Stromal cell of bone marrow (primary cell): ENCODE measurements around the gene PRX.
"Not testable (repeated sequence)": the region's sequence is repeated elsewhere in the genome, so short reads cannot be mapped to it uniquely, and the experiment has no call there.

Experiments used
- DNase-seq: peaks from one replicate; pipeline ENCODE4 v3.0.0-alpha.2; 2012; ENCODE audit warnings: low read depth

The PRX gene

DNA sequence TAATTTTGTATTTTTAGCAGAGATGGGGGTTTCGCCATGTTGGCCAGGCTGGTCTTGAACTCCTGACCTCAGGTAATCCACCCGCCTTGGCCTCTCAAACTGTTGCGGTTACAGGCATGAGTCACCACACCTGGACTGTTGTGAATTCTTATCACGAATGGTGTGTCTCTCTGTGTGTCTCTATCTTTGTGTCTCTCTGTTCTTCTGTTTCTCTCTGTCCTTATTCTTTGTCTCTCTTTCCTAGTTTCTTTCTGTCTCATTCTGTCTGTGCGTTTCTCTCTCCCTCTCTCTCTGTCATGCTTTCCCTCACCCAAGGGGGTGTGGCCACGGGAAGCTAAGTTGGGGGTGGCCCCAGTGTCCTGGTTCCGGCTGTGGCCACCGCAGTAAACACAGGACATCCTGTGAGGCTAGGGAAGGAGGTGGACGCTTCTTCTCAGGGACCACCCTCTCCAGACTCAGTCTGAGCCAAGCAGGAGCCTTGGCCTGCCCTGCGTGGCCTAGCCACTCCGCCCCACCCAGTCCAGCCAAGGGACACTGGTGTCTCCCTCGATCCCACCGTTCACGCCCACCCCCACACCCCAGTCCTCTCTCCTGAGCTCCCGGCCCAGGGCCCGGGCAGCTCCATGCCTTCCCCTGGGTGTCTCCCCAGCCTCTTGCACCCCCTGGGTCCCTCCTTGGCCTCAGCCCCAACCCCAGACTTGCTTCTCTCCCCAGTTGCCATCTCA is 3.9 kb upstream of the PRX start:
- no peak for DNase-seq

DNA sequence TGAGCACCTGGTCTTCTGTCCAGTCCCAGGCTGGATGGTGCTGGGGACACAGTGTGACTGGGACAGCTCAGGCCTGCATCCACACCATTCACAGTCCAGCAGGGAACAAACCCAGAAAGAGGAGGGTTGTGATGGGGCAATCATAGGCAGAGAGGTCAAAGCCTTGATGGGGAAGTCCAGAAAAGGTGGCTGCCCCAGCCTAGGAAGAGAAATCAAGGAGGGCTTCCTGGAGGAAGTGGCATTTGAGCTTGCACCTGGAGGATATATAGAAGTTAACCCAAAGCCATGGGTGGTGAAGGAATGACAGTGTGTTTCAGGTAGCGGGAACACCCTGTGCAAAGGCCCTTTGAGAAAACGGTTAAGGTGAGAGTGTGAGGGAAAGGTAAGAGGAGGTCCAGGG is 2.6 kb upstream of the PRX start:
- DNase-seq, result no peak

DNA sequence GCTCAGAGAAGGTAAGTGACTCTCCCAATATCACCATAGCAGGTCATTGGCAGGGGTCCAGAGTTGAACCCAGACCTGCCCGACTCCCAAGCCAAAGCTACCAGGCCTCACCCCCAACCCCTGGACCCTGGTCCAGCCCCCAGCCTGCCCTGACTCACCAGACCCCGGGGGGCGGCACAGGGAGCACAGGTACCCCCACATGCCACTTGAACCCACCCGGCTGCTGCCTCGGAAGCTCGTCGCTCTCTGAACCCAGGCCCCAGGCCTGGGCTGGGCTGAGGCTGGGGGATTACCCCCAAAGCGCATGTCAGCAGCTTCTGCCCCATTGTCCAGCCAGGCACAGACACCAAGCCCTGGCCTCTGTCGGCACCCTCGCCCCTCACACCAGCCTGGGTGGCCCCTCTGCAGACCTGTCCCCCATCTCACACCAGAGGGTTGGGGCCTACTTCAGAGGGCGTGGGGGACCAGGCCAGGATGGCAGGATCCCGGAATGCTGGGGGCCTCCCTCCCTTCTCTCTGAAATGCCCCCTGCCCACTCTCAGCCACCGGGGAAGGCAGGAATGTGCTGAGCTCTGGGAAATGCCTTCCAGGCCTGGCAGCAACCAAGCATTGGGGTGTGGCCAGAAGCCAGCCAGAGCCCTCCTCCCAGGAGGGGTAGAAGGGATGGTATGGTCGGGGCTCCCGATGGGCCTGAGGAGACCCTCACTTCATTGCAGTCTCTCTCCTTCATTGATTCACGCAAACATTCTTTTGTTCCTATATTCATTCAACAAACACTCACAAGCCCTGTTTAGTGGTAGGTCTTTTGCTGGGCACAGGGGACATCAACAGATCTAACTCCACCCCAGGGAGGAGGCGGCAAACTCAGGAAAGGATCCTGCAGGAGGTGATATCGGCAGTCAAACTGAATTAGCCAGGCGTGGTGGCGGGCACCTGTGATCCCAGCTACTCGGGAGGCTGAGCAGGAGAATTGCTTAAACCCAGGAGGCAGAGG is 1.7 kb upstream of the PRX start:
- DNase-seq, result no peak

DNA sequence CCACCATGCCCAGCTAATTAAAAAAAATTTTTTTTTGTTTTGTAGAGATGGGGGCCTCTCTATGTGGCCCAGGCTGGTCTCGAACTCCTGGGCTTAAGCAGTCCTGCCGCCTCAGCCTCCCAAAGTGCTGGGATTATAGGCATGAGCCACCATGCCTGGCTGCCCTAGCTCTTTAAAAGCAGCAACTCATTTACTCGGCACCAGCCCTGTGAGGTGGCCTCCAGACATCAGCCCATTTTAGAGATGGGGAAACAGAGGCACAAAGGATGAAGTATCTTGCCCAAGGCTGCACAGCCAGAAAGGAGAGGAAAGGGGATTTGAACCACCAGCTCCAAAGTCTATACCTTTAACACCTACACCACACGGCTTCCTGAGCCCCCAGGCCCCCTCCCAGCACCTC is 312 bp downstream of the PRX start:
- DNase-seq, result no peak

DNA sequence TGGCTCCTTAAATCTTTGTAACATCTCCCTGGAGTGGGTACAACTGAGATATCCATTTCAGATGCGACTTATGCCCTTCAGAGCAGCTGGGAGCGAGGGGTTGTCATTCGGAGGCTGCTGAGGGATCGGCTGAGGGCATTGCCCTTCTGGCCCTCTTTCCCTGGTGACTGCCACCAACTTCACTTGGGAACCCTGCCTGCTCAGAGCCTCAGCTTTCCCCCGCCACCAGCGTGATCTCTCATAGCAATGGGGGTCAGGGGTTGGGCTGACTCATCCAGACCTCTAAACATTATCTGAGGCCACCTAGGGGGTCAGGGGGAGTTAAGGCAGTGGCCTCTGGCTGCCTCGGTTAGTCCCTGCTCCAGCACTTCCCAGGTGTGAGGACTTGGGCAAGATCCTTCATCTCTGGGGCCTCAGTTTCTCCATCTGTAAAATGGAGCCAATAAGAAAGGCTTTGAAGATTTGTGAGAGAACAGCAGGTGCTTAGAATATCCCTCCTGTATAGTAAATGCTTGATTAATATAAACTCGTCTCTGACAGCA is 1.1 kb downstream of the PRX start:
- no peak for DNase-seq

DNA sequence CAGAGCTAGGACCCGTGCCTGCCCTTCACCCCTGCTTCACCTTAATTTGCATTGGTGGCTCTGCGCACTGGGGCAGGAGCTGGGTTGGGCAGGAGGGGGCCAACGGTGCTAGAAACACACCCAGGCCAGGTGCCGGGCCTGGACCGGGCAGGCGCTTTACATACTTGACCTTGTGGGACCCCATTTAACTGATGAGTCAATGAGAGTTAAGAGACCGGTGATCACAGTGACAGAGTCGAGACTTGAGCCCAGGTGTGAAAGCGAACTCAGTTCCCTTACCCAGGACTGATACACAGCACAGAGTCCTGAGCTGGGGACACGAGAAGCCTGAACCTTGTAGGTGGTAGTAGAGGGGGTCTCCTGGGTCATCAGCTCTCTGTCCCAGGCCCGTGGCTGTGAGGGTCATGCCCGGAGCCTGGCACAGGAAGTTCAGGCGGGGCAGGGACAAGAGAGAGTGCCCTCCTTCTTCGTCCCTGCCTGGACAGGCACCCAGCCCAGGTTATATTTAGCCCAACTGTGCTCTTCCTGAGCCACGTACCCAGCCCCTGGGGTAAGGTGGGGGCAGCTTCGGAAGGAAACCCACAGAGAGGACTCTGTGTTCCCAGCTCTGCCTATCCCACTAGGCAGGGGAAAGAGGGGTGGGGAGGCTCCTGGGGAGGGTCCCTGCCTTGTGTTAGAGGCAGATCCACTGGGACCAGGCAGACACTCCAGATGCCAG is 1.9 kb downstream of the PRX start:
- no peak for DNase-seq

DNA sequence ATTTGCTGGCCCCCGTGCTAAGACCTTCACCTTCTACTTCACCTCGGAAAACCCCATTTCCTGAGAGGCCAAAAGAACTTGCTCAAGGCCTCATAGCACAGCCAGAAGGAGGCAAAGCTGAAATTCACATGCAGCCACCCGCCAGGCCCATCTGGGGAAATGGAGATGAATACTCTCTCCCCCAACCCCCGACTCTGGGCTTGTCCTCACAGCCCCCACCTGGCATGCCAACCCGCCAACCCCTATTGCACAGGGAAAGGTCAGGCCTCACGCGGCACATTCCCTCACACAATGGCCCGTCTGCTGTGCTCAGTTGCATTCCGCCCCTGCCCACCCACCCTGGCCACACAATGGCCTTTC is 3.2 kb downstream of the PRX start:
- DNase-seq, result no peak

DNA sequence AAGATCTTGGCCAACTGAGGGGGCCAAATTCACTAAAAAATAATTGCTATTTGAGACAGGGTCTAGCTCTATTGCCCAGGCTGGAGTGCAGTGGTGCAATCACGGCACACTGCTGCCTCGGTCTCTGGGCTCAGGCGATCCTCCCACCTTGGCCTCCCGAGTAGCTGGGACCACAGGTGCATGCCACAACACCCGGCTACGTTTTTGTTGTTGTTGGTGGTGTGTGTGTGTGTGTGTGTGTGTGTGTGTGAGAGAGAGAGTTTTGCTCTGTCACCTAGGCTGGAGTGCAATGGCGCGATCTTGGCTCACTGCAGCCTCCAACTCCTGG is 4.6 kb downstream of the PRX start:
- not testable (repeated sequence) for DNase-seq

DNA sequence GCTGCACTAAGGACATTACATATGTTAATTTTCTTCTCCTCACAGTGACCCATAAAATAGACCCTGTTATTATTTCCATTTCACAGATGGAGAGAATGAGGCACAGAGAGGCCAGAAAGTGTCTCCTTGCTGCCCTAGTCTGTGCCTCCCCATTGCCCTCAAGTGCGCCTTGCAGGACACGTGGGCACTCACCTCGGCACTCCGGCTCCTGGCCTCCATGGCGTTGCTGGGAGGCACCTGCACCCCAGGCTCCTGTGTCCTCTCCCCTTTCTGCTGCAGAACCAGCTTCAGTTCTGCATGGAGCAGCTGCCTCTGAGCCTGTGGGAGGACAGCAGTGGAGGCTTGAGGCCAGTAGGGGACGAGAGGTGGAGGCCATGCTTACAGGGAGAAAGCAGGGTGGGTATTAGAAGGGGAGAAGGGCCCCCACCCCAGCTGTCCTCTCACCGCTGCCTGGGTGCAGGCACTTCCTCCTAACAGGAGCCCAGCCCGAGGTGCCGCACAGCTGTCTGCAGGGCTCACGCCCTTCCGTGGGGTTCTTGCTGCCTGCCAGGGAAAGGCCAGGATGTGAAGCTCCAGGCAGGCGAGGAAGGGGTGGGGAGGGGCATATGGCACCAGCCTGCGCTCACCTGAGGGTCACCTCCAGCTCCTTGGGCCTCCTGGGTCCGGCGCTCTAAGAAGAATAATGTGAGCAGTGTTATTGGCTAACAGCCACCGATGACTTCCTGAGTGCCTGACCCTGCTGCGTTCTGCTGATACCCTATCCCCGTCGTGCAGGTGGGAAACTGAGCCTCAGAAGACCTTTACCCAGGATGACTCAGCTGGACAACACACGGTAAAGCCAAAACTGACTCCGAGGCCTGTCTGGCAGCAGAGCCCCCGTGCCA is 5.2 kb downstream of the PRX start:
- DNase-seq, result no peak

DNA sequence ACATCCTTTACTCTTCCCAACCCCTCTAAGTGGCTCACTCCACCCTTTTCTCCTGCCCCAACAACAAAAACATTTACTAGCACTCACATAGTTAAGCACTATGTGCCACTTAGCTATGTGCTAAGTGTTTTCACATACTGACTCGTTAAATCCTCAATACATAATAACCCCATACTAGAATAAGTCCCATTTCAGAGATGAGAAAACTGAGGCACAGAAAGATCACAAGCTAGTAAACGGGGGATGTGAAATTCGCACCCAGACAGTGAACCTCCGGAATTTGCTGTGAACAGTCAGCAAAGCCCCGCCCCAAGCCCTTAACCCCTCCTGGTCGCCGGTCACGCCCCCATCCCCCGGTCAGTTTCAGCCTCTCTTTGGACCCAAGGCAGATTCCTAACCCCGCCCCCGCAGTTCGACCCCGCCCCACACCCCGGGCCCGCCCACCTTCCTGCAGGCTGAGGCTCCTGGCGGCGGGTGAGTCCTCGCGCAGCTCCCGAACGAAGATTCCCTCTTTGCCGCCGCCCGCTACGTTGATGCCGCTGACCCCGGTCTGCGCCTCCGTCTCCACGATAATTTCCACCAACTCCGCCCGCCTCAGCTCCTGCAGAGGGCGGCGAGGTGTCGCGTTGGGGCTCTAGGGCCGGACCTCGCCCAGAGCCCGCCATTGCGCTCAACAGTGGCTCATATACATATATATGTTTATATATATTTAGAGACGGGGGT is 9.8 kb downstream of the PRX start:
- DNase-seq, result peak; percentile 66

DNA sequence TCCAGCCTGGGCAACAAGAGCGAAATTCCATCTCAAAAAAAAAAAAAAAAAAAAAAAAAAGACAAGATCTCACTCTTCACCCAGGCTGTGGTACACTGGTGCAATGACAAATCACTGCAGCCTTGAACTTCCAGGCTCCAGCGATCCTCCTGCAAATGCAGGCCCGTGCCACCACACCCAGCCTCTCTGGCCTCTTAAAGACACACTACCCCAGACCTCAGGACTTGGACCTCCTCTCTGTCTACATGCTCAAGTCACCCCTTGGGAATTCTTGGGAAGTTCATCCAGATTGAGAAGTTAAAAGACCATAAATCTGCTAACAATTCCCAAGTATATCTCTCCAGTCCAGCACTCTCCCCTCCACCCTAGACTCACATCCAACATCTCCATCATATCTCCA is 12.6 kb downstream of the PRX start:
- DNase-seq, result no peak

DNA sequence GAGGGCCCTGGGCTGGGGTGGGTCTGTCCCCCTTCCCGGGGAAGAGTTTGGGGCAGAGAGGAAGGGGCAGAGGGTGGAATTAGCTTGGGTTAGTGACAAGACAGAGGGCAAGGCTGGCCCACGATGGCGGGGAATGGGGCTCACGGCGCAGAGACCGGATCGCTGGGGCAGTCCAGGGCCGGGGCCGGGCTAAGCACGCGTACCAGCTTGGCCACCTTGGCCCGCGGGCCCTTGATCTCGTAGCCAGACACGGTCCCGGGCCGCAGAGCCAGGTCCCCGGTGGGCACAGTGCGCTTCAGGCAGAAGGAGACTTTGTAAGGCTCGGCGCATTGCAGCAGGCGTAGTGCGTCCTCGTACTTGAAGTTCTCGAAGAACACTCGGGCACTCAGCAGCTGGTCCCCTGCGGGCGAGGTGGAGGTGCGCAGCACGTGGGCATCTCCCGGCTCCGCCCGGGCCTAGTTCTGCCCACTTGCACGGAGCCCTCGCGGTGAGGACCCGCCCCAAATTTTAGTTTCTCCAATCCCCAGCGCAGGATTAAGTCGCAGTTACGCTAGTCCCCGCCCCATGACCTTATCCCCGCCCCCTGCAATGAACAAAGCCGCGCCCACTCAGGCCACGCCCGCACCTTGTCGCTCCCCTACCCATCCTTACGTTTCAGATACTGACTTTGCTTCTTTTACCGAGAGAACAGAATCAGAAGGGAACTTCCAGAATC is 14.6 kb downstream of the PRX start:
- no peak for DNase-seq

DNA sequence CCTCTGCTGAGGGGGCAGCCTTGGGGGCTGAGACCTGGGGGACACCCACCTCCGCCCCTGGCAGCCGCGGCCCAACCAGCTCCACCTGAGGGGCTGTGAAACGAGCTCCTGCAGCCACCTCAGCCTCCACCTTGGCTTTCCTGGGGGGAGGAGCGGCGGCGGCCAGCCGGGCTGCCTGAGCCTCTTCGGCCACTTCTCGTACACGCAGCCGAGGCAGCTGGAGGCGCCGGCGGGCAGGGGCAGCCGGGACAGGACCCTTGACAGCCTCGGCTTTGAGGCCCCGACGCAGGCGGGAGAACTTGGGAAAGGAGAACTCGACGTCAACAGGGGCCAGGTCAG is 15.6 kb downstream of the PRX start:
- DNase-seq, result no peak

DNA sequence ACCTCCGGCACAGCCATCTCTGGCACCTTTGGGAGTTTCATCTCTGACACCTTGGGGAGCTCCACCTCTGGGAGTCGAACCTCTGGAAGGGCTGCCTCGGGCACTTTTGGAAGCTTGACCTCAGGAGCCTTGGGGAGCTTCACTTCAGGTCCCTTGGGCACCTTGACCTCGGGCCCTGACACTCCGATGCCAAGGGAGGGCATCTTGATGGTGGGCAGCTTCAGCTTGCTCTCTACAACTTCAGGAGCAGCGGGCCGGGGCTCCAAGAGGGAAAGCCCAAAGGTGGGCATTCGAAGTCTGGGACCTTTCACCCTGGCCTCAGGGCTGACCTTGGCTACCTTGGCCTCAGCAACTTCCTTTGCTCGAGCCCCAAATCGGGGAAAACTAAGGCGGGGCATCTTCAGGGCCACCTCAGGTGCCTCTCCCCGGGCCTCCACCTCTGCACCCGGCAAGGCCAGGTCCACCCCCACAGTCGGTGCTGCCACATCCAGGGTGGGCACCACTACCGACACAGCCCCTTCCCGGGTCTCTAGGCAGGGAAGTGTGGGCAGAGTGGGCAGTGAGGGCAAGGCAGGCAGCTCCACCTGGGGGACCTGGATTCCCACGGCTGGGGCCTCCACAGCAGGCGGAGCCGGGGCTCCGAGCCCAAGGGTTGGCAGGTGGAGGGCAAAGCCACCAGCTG is 16.2 kb downstream of the PRX start:
- no peak for DNase-seq

DNA sequence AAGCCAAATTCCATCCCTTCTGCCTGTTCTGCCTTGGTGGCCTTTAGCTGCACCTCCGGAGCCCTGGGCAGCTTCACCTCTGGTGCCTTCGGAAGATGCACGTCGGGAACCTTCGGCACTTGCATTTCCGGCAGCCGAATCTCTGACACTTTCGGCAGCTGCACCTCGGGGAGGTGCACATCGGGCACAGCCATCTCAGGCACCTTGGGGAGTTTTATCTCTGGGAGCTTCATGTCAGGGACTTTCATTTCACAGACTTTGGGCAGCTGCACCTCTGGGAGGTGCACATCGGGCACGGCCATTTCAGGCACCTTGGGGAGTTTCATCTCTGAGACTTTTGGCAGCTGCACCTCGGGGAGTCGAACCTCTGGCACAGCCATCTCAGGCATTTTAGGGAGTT is 17.2 kb downstream of the PRX start:
- no peak for DNase-seq

DNA sequence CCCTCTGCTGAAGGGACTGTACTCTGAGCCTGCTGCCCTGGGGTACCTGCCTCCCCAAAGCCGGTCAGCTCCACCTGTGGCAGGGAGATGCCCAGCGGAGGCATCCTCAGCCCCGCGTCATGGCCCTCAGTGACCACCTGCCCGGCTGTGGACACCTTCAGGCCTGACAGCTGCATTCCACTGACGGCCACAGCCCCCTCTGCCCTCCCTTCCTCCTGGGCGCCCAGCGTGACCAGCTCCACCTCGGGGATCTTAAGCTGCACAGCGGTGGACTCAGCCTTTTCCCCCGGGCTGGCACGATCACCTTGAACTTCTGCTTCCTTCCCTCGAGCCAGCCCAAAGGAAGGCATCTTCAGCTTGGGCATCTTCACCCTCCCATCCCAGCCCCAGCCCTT is 18.4 kb downstream of the PRX start:
- no peak for DNase-seq

DNA sequence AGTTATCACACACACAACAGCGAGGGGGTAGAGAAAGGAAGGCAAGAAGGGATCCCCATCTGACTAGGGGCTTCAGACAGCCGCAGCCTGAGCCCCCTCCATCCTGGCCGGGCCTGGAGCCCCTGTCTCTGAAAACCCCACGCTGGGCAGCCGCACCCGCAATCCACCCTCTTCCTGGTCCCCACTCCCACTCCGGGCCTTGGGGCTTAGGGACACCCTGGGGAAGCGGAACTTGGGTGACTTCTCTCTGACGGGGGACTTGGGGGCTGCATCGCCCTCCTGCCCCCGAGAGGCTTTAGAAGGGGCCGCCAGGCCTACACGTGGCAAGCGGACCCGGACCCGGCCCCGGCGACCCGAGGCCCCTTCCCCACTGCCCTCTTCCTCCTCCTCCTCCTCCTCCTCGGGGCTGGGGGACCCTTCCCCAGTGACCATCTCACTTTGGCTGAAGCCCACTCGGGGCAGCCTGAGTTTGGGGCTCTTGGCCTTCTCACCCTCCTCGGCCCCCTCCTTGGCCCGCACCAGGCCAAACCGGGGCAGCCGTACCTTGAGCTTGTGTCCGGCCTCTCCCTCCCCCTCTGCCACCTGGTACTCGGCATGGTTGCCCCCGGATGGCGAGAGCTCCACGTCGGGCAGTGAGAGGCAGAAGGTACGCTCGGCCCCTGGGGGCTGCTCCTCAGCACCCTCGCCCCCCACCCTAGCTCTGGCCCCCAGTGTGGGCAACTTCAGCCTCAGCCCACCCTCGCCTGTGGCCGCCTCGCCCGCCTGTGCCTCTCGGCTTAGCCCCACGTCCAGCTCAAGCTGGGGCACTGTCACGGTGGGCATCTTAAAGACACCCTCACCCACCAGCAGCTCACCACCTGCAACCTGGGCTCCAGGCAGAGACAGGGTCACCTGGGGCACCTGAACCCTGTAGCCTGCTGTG is 19.0 kb downstream of the PRX start:
- DNase-seq, result no peak

DNA sequence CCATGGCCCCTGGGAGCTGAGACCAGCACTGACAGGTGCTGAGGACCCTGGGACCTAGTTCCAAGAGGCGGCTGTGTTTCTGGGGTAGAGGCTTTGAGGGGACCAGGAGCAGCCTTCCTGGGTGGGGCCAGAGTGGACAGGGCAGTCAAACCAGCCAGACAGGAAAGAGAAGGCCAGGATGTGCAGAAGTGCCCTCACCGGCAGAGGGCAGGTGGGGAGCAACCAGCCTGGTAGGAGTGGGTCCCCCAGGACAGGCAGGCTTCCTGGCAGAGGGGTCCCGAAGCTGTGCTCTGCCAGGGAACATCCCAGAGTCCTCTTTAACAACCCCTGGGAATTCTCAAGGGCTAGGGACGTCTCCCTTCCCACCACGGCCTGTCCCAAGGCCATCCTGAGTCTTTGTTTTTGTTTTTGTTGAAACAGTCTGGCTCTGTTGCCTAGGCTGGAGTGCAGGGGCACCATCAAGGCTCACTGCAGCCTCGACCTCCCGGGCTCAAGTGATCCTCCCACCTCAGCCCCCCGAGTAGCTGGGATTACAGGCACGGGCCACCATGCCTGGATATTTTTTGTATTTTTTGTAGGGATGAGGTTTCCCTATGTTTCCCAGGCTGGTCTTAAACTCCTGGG is 20.2 kb downstream of the PRX start:
- no peak for DNase-seq
